ENCODE measurements around the gene POFUT2. TPM values are rescaled to one million over a fixed set of nuclear protein-coding genes. Genes with fewer than 3 reads are reported as not detected.

The POFUT2 gene
- total and polyA plus RNA-seq, 3 donors from 2014 or later = 49.9 to 63.3 (median 55.9) TPM

DNA sequence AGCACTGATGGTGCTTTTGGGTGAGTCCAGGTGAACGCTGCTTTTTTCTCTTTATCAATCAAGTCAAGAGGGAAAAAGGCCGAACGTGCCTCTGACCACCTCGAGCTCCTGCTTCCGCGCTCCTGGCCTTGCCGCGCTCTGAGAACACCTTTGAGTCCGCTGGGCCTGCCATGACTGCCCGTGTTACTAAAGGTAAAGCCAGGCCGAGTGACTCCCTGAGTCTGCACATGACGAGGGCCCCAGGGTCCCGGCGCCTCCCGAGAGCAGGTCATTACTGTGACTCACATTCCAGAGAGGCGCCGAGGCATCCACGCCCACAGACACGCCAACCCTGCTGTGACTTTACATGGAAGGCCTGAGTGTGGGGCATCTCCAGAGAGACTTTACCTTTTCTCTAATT, 11.1 kb downstream of the POFUT2 start:
- no peaks in the 10 kb centered on the region for H3K36me3 ChIP-seq (ENCODE audit: low read depth, missing control alignments)
- intact Hi-C loops (cut with DNase I; ENCODE audit: low total_unique reads) = no loop called here
- H3K27me3 ChIP-seq = no peaks in the 10 kb centered on the region
- no peak overlapping the region for H3K27ac ChIP-seq
- no peak for DNase-seq
- 93 to 95% methylated on average over 17 to 19 of the region's 19 CpGs for WGBS, 2 donors
- H3K4me3 ChIP-seq = no peak overlapping the region
- H3K9me3 ChIP-seq = no peaks in the 10 kb centered on the region
- no peaks in the 10 kb centered on the region for H3K4me1 ChIP-seq
- no peak for TF ChIP-seq POLR2A (IDR thresholded peaks at IDR 0.05)
- TF ChIP-seq, protein P1, sequence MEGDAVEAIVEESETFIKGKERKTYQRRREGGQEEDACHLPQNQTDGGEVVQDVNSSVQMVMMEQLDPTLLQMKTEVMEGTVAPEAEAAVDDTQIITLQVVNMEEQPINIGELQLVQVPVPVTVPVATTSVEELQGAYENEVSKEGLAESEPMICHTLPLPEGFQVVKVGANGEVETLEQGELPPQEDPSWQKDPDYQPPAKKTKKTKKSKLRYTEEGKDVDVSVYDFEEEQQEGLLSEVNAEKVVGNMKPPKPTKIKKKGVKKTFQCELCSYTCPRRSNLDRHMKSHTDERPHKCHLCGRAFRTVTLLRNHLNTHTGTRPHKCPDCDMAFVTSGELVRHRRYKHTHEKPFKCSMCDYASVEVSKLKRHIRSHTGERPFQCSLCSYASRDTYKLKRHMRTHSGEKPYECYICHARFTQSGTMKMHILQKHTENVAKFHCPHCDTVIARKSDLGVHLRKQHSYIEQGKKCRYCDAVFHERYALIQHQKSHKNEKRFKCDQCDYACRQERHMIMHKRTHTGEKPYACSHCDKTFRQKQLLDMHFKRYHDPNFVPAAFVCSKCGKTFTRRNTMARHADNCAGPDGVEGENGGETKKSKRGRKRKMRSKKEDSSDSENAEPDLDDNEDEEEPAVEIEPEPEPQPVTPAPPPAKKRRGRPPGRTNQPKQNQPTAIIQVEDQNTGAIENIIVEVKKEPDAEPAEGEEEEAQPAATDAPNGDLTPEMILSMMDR (IDR thresholded peaks at IDR 0.05) = no peak

DNA sequence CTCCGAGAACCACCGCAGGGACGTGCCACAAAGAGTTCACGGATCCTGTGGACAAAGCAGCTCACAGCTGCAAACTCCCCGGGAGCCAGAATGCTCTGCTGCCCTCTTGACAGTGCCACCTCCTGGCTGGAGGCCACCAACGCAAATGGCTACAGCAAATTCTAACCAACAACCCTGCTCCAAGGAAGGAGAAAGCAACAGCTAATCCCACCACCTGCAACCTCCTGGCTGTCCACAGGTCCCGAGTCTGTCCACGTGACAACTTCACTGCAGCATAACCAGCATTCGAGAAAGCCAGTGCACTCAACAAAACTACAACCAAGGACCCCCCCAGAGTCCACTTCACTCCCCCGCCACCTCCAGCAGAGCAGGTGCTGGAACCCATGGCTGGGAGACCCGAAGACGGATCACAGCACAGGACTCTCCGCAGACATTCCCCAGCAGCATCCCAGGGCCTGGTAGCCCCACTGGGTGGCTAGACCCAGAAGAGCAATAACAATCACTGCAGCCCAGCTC, 17.3 kb downstream of the POFUT2 start:
- Histone ChIP-seq H3K4me3 (no peak overlapping the region), H3K36me3 (ENCODE audit: low read depth, missing control alignments) (no peaks in the 10 kb centered on the region), H3K27me3 (no peaks in the 10 kb centered on the region), H3K4me1 (no peaks in the 10 kb centered on the region), H3K27ac (no peak overlapping the region), H3K9me3 (no peaks in the 10 kb centered on the region)
- DNase-seq = peak; percentile 12
- TF ChIP-seq, protein P1 (IDR thresholded peaks at IDR 0.05) = no peak
- TF ChIP-seq POLR2A (IDR thresholded peaks at IDR 0.05) = no peak
- WGBS, 2 donors = 97% methylated on average over 12 to 13 of the region's 13 CpGs
- intact Hi-C loops (cut with DNase I; ENCODE audit: low total_unique reads) = no loop called here

DNA sequence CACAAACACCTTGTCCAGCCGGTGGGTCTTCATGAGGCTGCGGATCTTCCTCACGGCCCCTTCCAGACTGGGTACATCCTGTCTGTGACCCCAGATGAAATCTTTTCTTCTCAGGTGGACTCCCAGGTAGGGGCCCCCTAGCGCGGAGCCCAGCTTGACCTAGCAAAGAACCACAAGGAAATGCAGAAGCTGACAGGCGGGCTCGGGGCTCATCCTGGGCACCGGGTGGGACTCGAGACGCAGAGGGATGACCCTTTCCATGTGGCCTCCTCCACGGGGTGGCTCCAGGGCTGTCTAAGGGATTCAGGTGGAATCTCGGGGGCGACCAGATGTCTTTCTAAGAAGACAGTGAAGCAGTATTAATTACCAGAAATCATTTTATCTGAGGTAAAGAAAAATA, 17.8 kb downstream of the POFUT2 start:
- no peak overlapping the region for H3K4me3 ChIP-seq
- no peaks in the 10 kb centered on the region for H3K4me1 ChIP-seq
- H3K9me3 ChIP-seq = no peaks in the 10 kb centered on the region
- peak; percentile 11 for DNase-seq
- no peaks in the 10 kb centered on the region for H3K27me3 ChIP-seq
- TF ChIP-seq, protein P1 (IDR thresholded peaks at IDR 0.05) = no peak
- no peak for TF ChIP-seq POLR2A (IDR thresholded peaks at IDR 0.05)
- 98 to 99% methylated on average over 13 of the region's 13 CpGs for WGBS, 2 donors
- no peak overlapping the region for H3K27ac ChIP-seq
- intact Hi-C loops (cut with DNase I; ENCODE audit: low total_unique reads) = loop anchor here (10.0 kb wide), 1 partner anchor 125 kb away; no protein-coding TSS in a partner anchor
- no peaks in the 10 kb centered on the region for H3K36me3 ChIP-seq (ENCODE audit: low read depth, missing control alignments)

DNA sequence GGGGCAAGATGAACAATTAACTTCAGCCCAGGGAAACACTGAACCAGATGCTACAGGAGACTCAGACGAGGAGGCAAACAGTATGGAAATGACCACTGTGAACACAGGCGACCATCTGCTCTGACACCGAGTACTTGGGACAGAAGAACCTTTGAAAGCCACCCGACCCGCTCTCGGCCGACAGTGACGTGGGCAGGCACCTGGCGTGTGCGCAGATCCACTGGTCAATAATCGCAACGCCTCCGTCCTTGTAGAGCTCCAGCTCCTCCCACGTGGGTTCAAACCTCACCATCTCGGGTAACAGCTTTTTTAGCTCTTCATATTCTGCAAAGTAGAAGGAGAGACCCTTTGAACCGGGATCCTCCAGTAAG, 20.3 kb downstream of the POFUT2 start:
- WGBS, 2 donors = 91 to 98% methylated on average over 15 to 16 of the region's 16 CpGs
- TF ChIP-seq, protein P1 (IDR thresholded peaks at IDR 0.05) = no peak
- no peak for TF ChIP-seq POLR2A (IDR thresholded peaks at IDR 0.05)
- H3K4me3 ChIP-seq = no peak overlapping the region
- H3K27me3 ChIP-seq = no peaks in the 10 kb centered on the region
- H3K27ac ChIP-seq = no peak overlapping the region
- H3K4me1 ChIP-seq = no peaks in the 10 kb centered on the region
- H3K9me3 ChIP-seq = no peaks in the 10 kb centered on the region
- no peaks in the 10 kb centered on the region for H3K36me3 ChIP-seq (ENCODE audit: low read depth, missing control alignments)
- DNase-seq = no peak
- intact Hi-C loops (cut with DNase I; ENCODE audit: low total_unique reads) = loop anchor here (10.0 kb wide), 1 partner anchor 123 kb away; no protein-coding TSS in a partner anchor
